ENCODE results near the gene NUDT4B.
"Not testable (repeated sequence)": the region's sequence is repeated elsewhere in the genome, so short reads cannot be mapped to it uniquely, and the experiment has no call there.

Gene NUDT4B

GRCh38 chr1:148735538-148735937 is 13.0 kb upstream of the NUDT4B start:
- not testable (repeated sequence) for H2AFZ ChIP-seq (ENCODE audit: low read depth); H4K20me1 ChIP-seq (ENCODE audit: insufficient read depth); H3K9ac ChIP-seq; H3K4me3 ChIP-seq (IDR thresholded peaks at IDR 0.05; ENCODE audit: insufficient read depth, low read depth, low read length); H3K27me3 ChIP-seq (ENCODE audit: insufficient read depth, low read depth); H3K27ac ChIP-seq; H3K4me2 ChIP-seq; H3K4me1 ChIP-seq (ENCODE audit: low read depth, poor library complexity, severe bottlenecking); H3K36me3 ChIP-seq (ENCODE audit: insufficient read depth); H3K79me2 ChIP-seq (ENCODE audit: insufficient read depth, low read depth)

- H3K9ac ChIP-seq; H3K4me2 ChIP-seq; H3K4me3 ChIP-seq (IDR thresholded peaks at IDR 0.05; ENCODE audit: insufficient read depth, low read depth, low read length); H2AFZ ChIP-seq (ENCODE audit: low read depth); H3K4me1 ChIP-seq (ENCODE audit: low read depth, poor library complexity, severe bottlenecking); H3K27ac ChIP-seq; H3K27me3 ChIP-seq (ENCODE audit: insufficient read depth, low read depth); H4K20me1 ChIP-seq (ENCODE audit: insufficient read depth); H3K36me3 ChIP-seq (ENCODE audit: insufficient read depth); H3K79me2 ChIP-seq (ENCODE audit: insufficient read depth, low read depth): not testable (repeated sequence)
These were observed 9.9 kb upstream of the NUDT4B start for GRCh38 chr1:148738667-148739066.

DNA sequence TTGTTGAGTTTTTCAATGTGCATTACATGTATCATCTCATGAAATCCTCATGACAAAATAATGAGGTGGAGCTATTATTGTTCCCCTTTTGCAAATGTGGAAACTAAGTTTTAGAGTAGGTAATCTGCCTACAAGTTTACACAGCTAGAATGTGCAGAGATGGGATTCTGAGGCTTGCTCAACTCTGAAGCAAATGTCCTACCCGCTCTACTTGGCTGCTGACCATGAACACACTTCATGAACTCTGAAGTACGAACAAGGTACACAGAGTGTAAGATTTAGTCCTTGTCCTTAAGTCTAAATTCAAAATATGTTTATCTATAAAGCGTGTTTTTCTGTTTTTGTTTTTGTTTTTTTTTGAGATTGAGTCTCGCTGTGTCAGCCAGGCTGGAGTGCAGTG is 5.4 kb upstream of the NUDT4B start:
- not testable (repeated sequence) for H3K27me3 ChIP-seq (ENCODE audit: insufficient read depth, low read depth); H3K79me2 ChIP-seq (ENCODE audit: insufficient read depth, low read depth); H2AFZ ChIP-seq (ENCODE audit: low read depth); H4K20me1 ChIP-seq (ENCODE audit: insufficient read depth); H3K9ac ChIP-seq; H3K27ac ChIP-seq; H3K4me2 ChIP-seq; H3K4me3 ChIP-seq (IDR thresholded peaks at IDR 0.05; ENCODE audit: insufficient read depth, low read depth, low read length); H3K36me3 ChIP-seq (ENCODE audit: insufficient read depth); H3K4me1 ChIP-seq (ENCODE audit: low read depth, poor library complexity, severe bottlenecking)

DNA sequence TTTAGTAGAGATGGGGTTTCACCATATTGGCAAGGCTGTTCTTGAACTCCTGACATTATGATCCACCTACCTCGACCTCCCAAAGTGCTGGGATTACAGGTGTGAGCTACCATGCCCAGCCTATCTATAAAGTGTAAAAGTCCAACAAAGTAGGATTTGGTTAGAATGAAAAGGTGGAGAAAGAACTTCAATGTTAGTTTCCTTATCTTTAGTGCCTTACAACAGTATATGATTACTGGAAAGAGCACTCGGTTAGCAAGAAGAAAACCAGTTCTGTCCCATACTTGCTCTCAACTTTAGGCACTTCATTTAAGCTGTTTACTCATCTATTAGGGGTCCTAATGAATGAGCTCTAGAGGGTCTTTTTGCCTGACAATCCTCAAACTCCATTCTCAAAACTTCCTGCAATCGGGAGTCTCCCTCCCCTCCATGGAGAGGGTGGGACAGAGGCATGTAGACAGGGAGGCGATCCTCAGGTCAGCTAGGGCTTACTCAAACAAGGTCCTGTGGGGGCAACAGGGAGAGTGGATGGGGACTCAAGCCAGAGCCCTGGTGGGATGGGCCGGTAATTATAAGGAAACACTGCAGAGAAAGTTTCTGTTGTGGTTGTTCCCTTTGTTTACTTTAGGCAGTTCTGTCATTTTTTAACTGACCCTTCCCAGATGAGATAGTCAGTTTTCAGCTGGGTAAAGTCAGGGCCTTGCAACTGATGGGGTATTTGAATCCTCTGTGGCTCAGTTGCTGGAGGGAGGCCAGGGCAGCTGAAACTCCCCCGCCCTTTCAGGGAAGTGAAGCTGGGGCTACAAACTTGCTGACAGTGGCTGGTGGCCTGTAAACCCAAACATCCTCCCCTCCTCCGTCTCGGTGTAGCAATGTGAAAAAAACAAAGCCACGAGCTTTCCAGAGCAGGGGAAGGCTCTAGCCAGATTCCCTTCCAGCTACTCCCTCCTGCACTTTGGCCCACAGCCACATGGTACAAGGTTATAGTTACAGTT is 4.6 kb upstream of the NUDT4B start:
- not testable (repeated sequence) for H3K4me2 ChIP-seq; H3K9ac ChIP-seq; H3K4me3 ChIP-seq (IDR thresholded peaks at IDR 0.05; ENCODE audit: insufficient read depth, low read depth, low read length); H3K79me2 ChIP-seq (ENCODE audit: insufficient read depth, low read depth); H3K27ac ChIP-seq; H4K20me1 ChIP-seq (ENCODE audit: insufficient read depth); H3K36me3 ChIP-seq (ENCODE audit: insufficient read depth); H3K27me3 ChIP-seq (ENCODE audit: insufficient read depth, low read depth); H2AFZ ChIP-seq (ENCODE audit: low read depth); H3K4me1 ChIP-seq (ENCODE audit: low read depth, poor library complexity, severe bottlenecking)

GRCh38 chr1:148749335-148749681 is 734 bp downstream of the NUDT4B start:
- not testable (repeated sequence) for H3K36me3 ChIP-seq (ENCODE audit: insufficient read depth)

DNA sequence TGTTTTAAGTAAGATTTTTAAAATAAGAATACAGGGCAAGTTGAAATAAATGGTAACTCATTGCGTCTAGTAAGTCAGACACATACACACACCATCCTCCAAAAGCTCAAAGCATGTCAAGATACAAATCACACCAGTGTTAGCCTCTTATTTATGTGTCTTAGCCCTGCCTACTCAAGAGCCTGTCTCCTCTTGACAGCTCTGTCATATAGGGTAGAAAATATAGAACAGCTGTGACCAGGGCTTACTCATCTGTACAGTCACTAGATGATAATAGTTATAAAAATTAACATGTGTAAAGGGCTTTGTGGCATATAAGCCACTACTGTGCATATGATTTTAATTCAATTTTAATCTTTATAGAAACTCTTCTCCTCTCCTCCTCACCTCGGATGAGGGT is 7.7 kb downstream of the NUDT4B start:
- not testable (repeated sequence) for H3K27me3 ChIP-seq (ENCODE audit: insufficient read depth, low read depth); H4K20me1 ChIP-seq (ENCODE audit: insufficient read depth); H3K4me3 ChIP-seq (IDR thresholded peaks at IDR 0.05; ENCODE audit: insufficient read depth, low read depth, low read length); H3K36me3 ChIP-seq (ENCODE audit: insufficient read depth); H3K79me2 ChIP-seq (ENCODE audit: insufficient read depth, low read depth); H3K27ac ChIP-seq; H3K4me1 ChIP-seq (ENCODE audit: low read depth, poor library complexity, severe bottlenecking); H2AFZ ChIP-seq (ENCODE audit: low read depth); H3K4me2 ChIP-seq; H3K9ac ChIP-seq

More at GRCh38 chr1:148749335-148749681, 734 bp downstream of the NUDT4B start:
- not testable (repeated sequence) for H2AFZ ChIP-seq (ENCODE audit: low read depth); H3K79me2 ChIP-seq (ENCODE audit: insufficient read depth, low read depth); H3K4me3 ChIP-seq (IDR thresholded peaks at IDR 0.05; ENCODE audit: insufficient read depth, low read depth, low read length); H3K4me1 ChIP-seq (ENCODE audit: low read depth, poor library complexity, severe bottlenecking); H3K4me2 ChIP-seq; H3K27me3 ChIP-seq (ENCODE audit: insufficient read depth, low read depth); H3K27ac ChIP-seq; H3K9ac ChIP-seq; H4K20me1 ChIP-seq (ENCODE audit: insufficient read depth)

DNA sequence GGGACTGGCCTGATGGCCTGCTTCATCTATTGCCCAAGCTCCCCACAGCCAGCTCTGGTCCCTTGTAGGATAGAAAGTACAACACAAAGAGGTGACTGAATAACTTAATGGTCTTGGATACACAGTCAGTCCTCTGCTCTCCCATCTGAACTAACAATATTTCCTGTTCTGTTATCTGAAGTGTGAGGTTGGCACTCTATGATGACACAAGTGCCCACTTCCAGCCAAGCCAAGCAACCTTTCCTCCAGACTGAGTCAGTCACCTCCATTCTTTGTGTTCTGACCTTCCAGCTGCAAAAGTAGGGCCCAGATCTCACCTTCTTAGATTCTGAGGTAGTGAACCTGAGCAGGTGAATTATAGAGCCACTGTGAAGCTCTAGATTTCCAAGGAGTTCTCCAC is 8.9 kb downstream of the NUDT4B start:
- not testable (repeated sequence) for H3K4me2 ChIP-seq; H3K9ac ChIP-seq; H3K79me2 ChIP-seq (ENCODE audit: insufficient read depth, low read depth); H3K4me1 ChIP-seq (ENCODE audit: low read depth, poor library complexity, severe bottlenecking); H3K4me3 ChIP-seq (IDR thresholded peaks at IDR 0.05; ENCODE audit: insufficient read depth, low read depth, low read length); H4K20me1 ChIP-seq (ENCODE audit: insufficient read depth); H3K27ac ChIP-seq; H3K36me3 ChIP-seq (ENCODE audit: insufficient read depth); H3K27me3 ChIP-seq (ENCODE audit: insufficient read depth, low read depth); H2AFZ ChIP-seq (ENCODE audit: low read depth)

DNA sequence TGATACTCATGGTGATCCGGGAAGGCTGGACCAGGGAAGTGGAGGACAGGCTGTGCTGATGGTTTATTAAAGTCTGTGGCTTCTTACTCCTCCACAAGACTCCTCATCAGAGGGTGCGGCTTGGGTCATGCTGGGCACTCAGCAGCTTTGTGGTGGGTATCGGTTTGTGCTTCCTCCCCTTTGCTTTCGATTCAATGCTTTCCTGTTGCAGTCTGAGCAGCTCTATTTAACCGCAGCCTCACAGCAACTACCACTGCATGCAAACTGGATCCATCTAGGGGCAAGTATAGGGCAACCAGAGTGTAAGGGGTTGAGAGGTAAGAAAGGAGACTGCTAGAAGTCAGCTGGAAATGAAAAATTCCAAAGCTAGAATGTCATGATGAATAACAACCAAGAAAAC is 9.8 kb downstream of the NUDT4B start:
- H4K20me1 ChIP-seq (ENCODE audit: insufficient read depth); H3K4me2 ChIP-seq; H2AFZ ChIP-seq (ENCODE audit: low read depth); H3K79me2 ChIP-seq (ENCODE audit: insufficient read depth, low read depth); H3K4me3 ChIP-seq (IDR thresholded peaks at IDR 0.05; ENCODE audit: insufficient read depth, low read depth, low read length); H3K36me3 ChIP-seq (ENCODE audit: insufficient read depth); H3K27ac ChIP-seq; H3K9ac ChIP-seq; H3K4me1 ChIP-seq (ENCODE audit: low read depth, poor library complexity, severe bottlenecking); H3K27me3 ChIP-seq (ENCODE audit: insufficient read depth, low read depth): not testable (repeated sequence)

DNA sequence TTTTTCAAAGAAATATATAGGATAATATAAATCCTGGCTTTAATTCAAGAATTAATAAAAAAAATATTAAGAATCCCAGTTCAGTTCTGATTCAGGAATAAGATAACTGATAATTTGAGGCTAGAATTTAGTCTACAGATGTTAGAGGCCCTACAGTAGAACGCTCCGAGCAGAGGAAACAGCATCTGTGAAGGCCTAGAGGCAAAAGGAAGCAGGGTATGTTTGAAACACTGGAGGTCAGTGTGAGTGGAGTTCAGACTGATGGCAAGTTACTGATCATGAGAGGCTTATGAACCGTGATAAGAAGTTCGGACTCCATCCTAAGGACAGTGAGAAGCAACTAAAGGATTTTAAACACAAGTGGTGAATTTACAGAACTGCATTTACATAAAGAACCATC is 10.4 kb downstream of the NUDT4B start:
- not testable (repeated sequence) for H3K27me3 ChIP-seq (ENCODE audit: insufficient read depth, low read depth); H3K36me3 ChIP-seq (ENCODE audit: insufficient read depth); H3K4me3 ChIP-seq (IDR thresholded peaks at IDR 0.05; ENCODE audit: insufficient read depth, low read depth, low read length); H3K4me2 ChIP-seq; H2AFZ ChIP-seq (ENCODE audit: low read depth); H3K79me2 ChIP-seq (ENCODE audit: insufficient read depth, low read depth); H3K9ac ChIP-seq; H3K27ac ChIP-seq; H4K20me1 ChIP-seq (ENCODE audit: insufficient read depth); H3K4me1 ChIP-seq (ENCODE audit: low read depth, poor library complexity, severe bottlenecking)

DNA sequence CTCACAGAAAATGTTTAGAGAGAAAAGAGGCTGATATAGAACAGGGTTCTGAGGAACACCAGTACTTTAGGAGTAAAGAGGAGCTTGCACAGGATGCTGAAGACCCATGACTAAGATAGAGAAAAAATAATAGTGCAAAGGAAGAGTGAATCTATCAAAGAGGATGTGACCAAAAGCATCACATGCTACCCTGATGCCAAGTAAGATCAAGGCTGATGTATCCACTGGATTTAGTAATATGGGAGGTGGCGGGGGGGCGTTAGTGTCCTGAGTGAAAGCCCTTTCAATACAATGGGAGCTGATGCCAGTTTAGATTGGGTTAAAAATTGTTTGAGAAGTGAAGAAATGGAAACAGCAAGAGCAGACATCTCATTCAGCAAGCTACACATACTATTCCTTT is 11.2 kb downstream of the NUDT4B start:
- not testable (repeated sequence) for H3K27ac ChIP-seq; H3K4me2 ChIP-seq; H3K4me3 ChIP-seq (IDR thresholded peaks at IDR 0.05; ENCODE audit: insufficient read depth, low read depth, low read length); H3K36me3 ChIP-seq (ENCODE audit: insufficient read depth); H2AFZ ChIP-seq (ENCODE audit: low read depth); H3K27me3 ChIP-seq (ENCODE audit: insufficient read depth, low read depth); H3K4me1 ChIP-seq (ENCODE audit: low read depth, poor library complexity, severe bottlenecking); H3K79me2 ChIP-seq (ENCODE audit: insufficient read depth, low read depth); H4K20me1 ChIP-seq (ENCODE audit: insufficient read depth); H3K9ac ChIP-seq
